GM03348 (cell line): ENCODE data around the gene SDHB.

Experiments used
- DNase-seq: peaks from one replicate; pipeline ENCODE4 v3.0.0; 2012; ENCODE audit warnings: low spot score

SDHB gene

DNA sequence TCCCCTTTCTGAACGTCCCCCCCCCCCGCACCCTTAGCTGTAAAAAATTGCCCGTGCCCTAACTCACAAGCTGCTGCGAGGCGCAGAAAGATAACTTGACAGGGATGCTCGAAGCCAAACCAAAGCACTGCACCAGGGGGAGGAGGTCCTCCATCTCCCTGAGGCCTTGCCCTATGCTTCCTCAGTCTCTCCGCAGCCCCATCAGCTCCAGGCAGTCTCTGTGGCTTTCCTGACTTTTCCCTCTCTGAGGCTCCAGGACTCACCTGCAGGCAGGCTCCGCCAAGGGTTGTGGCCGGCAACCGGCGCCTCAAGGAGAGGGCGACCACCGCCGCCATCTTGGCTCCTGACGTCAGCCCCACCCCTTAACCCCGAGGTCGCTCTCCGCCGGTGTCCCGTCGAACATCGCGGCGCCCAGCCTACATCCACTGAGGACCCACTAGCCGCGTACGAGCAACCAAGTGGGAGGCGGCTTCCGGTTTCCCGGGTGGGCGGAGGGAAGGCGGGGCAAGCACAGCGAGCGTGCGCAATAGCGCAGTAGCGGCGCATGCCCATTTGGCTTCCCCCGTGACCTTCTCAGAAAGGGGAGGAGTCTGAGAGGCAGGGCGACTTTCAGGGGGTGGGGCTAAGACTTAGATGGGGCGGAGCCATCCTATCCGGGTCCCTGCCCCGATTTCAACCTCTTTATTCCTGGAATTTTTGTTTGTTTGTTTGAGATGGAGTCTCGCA lies at the start of gene SDHB:
TSS of gene SDHB (minus strand) at position 348 of the 726 bp plus-strand sequence. CDS start at position 335, 13 bp downstream.
- peak; percentile 99 for DNase-seq

DNA sequence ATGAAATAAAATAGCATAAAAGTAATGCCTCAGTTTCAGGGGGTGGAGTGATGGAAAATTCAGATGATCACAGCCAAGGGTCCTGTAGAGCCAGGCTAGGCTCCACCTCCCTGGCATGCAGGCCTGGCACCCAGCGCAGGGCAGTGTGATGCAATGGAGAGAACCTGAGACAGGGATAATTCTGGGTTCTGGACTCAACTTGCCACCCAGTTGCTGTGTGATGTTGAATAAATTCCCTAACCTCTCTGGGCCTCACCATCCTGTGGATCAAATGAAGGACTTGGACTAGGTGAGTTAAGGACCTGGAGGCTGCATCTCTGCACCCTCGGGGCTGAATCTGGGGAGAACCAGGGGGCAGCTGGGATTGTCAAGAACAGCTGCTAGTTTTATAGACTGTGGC lies 48.4 kb upstream of the SDHB start:
- no peak for DNase-seq

DNA sequence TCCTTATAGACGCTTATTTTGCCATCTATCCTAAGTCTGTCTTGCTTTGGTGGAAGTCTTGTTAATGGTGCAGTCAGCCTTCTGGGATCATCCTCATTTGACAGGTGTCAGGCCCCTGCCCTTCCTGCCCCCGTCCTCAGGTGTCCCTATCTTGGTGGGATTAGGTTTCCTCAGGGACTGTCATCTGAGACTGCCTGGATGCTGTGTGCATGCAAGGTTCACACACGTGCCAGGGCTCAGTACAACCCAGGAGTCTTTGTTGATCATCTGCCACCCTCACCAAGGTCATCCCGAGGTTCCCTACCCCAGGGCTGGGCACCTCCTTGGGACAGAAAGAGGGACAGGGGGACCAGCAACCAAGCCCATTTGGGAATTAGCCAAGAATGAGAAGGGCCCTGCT lies 47.4 kb upstream of the SDHB start:
- DNase-seq: no peak

DNA sequence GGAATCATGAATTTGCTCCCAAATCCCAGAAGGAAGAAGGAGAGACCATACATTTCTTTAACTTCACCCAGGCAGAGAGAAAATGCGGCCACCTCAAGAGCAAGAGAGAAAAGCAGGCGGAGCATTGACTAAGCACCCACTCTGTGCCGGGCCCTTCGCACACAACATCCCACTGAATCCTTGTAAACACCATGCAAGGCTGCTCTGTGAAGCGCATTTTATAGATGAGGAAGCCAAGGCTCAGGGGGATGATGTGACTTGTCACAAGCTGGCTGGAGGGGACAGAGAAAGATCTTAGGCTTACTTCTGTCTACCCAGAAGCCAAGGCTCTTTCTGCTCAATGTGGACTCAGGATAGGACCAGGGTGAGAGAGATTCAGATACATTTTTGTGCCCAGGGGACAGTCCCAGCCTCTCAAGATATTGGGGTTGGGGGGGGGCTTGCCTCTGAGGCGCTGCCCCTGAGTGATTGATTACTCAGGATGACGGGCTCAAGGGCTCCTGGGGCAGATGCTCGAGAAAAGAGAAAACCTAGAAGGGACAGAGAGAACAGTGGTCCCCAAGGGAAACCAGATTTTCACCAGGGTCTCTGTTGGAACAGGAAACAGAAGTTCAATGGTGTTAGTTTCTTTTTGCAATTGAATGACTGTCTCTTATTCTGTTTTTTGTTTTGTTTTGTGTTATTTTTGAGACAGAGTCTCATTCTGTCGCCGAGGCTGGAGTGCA lies 45.9 kb upstream of the SDHB start:
- no peak for DNase-seq

DNA sequence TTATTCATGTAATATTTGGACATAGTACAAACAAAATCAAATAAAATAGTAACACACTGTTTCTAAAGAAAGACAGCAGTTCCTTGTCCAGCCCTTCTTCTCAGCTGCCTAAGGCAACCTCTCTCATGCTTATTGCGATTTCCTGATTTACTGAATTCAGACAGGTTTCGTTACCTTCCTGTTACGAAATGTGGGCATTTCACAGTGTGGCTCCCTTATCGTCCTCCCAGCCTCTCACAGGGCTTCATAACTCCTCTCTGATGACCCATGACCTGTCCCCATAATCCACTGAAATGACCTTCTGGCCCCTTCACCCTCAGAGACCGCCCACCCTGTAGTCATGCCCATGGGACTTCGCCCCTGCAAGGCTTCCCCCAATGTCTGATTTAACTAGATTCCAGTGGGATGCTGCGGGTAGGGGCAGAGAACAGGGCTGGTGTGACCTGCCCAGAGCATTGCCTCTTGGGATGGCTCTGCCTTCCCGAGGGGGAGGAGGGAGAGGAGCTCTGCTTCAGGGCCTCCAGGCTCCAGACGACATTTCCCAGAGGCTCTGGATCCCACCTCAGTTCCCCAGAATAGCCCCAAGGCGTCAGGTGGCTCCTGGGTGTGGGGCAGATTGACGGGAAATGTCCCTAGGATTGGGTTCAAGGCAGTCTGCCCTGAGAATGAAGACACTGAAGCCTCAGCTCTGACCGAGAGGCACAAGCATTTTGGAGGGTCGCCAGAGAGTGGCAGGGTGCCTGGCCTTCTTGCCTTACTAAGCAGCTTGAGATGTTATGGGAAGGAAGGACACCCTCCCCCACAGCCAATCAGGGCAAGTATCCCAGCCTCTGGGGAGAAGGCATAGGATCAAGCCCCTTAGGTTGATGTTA lies 44.9 kb upstream of the SDHB start:
- peak; percentile 33 for DNase-seq

DNA sequence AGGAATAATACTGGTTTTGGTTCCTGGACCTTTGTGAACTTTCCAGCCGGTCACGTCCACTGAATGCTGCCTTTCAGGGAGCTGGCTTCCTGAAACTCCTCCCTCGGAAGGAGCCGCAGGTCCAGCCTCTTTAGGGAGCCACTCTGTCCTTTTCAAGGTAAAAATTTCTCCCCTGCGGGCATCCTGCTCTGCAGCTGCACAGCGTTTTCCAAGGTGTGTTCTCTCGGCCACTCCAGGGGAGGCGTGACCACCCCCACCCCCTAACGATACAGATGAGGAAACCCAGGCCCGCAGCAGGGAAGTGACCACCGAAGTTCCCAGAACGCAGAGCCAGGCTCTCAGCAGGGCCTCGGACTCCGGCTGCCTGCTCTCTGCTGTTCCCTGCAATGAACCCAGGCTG lies 44.0 kb upstream of the SDHB start:
- no peak for DNase-seq

DNA sequence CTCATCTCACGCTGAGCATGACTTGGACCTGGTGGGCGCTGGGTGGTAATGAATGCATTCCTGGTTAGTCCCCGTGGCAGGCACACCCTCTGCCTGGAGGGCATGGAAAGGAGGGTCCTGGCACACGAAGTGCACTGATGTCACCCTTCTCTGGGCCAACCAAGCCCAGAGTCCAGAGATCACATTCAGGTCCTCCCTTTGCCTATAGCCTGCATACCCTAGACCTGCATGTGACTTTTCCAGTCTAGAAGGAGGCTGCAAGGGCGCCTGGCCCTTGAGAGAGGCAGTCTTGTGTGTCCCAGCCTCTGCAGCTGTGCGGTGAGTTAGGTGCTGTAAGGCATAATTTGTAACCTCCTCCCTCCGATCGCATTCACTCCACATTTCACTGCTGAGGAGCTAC lies 43.3 kb upstream of the SDHB start:
- no peak for DNase-seq

DNA sequence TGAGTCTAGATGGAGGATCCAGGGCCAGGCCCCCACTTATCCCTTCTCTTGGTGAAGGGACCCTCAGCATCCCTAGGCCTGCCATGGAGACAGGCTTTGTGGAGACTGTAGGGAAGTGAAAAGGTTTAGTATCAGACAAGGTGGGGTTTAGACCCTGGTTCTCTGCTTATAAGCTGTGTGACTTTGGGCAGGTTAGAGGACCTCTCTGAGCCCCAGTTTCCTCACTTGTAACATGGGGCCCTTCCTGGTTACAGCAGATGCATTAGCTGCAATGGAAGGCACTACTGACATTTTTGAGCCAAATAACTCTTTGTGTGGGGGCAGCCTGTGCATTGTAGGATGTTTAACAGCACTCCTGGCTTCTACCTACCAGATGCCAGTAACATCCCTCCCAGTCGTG lies 42.8 kb upstream of the SDHB start:
- no peak for DNase-seq

DNA sequence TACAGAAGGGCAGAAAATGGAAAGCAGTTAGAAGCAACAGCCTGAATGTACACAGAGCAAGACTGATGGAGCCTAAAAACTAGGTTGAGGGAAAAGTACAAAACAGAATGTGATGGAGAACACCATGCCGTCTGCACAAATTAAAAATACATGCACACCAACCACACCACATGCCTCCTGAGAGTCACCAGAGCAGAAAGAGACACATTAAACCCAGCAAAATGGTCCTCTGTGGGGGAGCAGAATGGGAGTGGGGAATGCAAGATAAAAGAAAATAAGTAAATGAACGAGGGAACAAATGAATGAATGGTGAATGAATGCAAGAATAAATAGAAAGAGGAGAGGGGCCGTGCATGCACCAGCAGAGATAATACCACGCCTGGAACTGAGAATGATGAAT lies 41.3 kb upstream of the SDHB start:
- no peak for DNase-seq

DNA sequence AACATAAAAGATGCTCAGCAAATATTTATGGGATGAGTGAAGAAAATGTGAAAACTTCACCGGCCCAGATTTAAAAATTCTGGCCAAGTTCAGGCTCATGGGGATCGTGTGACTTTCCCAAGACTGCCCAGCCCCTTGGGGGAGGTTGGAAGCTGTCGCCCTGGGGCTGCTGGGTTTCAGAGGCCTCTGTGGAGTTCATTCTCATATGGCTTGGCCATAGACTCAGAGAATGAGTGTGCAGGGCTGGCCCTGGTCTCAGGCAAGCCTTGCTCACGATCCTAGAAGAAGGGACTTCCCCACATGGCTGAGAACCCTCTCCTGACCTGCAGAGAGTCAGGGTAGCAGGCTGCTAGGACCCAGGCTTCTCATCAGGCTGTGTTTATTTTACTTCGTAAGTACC lies 40.8 kb upstream of the SDHB start:
- DNase-seq: no peak

DNA sequence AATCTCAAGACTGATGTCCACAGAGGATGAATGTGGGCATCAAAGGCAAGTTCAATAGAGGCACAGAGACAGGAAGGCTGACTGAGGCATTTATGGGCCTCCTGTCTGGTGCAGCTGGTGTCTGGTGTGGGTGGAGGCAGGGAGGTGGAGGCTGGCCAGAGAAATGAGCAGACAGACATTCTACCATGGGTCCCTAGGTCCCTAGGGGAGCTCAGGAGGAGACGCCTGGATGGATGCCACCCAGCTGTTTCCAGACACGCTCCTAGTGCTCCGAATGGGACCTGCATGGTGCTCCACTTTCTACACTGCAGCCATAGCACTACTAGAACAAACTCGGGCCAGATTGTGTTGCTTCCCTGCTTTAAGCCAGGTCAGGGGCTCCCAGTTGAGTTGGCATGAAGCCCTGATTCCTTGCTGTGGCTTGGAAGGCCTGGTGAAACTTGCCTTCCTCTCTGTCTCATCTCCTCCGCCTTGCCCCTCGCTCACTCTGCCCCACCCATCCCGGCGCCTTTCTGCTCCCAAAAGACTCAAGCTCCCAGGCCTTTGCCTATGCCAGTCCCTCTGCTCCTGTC lies 40.1 kb upstream of the SDHB start:
- no peak for DNase-seq

DNA sequence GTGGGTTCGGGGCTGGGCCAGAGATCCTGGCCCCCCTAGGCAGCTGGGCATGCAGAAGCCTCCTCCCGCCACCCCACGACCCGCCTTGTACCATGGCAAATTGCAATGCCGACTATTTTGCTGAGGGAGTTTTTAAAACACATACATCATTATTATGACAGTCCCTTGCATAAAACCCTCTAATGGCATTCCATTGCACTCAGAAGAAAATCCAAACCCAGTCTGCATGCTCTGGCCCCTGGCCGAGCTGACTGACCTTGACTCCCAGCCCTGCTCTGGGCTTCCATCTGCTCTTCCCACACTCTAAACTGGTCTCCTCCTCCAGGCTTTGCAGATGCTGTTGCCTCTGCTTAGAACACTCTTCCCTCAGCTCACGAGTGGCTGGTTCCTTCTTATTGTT lies 37.4 kb upstream of the SDHB start:
- no peak for DNase-seq

DNA sequence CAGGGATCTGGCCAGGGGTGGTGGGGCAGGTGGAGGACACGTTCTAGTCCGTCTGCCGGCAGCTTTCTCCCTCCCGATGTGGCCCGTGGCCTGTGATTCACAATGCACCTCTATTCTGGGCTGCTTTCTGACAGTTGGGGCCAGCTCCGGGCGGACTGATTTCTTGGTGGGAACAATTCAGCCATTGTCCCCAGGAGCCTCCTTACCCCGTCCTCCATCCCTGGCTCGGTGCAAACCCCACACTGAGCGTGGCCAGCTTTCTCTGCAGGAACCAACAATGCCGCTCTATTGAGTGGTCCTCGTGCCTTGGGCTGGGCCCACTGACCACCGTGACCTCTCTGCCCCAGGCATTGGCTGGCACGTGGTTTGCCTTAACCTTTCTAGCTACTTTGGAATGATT lies 35.7 kb upstream of the SDHB start:
- no peak for DNase-seq

DNA sequence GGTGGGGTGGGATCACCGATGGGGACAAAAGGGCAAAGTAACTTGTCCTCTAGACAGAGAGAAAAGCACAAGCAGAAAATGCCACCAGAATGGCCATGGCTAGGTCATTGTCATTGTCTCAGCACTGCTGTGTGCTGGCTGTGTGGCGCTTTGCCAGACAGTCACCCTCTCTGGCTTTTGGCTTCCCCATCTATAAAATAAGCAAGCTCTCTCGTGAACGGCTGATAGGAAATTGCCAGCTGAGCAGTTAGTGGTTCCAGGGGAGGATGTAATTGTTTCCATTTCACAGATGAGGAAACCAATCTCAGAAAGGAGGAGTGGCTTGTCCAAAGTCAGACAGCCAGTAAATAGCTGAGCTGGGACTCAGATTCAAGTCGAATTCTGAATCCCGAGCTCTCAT lies 32.9 kb upstream of the SDHB start:
- no peak for DNase-seq

DNA sequence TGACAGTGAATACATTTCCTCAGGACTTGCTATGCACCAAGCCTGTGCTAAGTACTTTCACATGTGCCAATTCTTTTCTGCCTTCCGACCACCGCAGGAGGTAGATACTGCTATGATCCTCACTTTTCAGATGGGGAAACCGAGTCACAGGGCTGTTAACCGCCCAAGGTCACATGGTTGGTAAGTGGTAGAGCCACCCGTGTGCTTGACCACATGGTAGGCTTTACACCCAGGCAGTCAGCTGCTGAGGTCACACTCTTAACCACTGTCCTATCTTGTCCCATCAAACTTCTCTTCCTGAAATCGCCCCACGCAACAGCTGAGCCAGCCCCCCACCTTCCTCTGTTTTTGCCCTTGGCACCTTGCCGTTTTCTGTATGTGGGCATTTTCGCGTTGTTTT lies 31.0 kb upstream of the SDHB start:
- no peak for DNase-seq

DNA sequence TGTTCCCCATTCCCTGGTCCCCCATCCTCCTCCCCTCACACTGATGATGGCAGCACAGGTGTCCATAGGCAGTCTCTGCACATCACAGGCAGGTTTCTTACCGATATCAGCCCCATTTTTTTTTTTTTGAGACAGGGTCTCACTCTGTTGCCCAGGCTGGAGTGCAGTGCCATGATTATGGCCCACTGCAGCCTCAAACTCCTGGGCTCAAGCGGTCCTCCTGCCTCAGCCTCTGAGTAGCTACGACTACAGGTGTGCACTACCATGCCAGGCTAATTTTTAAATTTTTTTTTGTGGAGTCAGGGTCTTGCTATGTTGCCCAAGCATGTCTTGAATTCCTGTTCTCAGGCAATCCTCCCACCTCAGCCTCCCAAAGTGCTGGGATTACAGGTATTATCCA lies 28.9 kb upstream of the SDHB start:
- no peak for DNase-seq

DNA sequence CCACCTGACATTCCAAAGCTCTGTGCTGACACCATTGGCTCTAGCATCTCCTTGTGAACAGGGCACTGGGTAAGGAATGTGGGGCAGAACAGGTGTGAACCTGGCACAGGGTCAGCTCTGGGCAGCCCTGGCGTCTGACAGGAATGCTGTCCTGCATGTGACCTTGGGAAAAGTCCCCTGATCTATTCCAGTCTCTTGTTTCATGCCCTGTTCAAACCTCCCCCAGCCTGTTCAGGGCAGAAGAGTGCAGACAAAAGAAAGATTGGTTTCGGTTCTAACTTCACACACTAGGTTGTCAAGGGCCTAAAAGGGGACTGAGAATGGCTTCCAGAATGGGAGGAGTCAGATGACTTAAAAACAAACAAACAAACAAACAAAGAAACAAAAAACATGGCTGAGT lies 27.6 kb upstream of the SDHB start:
- no peak for DNase-seq

DNA sequence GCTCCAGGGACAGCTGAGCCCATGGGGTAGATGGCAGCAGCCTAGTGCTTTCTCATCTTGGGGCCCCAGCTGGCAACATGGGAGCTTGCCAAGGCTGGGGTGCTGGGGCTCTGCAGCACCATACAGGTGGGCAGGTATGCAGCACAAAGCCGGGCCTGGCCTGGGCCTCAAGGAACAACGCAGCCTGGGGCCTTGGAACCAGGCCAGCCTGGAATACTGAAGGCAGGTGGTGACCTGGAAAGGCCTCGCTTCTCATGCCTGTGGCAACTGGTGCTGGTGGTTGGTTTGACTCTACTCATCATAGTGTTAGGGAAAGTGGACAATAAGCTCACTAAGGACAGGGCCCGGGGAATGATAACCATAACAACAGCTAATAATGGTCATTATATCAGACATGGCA lies 27.0 kb upstream of the SDHB start:
- no peak for DNase-seq

DNA sequence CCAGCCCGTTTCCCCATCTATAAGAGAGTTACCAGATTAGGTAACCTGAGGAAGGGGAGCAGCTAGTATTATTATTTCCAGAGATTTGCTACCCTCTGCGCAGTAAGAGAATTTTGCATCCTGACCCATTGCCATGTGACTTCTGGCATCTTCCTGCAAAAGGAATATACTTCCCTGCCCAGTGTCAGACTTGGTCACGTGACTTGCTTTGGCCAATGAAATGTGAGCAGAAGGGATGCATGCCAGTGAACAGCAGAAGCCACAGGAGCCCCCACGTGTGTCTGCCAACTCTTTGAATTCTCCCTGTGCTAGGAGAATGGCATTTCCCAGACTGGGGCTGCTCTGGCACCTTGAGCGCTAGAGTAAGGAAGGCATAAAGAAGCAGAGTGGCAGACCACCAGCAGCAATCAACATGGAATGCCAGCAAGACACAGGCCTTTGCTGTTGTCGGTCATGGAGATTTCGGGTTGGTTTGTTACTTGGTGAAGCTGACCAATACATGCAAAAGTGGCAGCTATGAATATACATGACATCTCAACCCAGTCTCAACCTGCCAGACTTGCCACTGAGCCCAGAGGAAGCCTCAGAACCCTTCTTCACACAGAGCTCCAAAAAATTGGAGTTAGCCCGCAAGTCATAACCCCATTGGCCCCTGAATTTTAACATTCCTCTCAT lies 26.4 kb upstream of the SDHB start:
- DNase-seq: no peak

DNA sequence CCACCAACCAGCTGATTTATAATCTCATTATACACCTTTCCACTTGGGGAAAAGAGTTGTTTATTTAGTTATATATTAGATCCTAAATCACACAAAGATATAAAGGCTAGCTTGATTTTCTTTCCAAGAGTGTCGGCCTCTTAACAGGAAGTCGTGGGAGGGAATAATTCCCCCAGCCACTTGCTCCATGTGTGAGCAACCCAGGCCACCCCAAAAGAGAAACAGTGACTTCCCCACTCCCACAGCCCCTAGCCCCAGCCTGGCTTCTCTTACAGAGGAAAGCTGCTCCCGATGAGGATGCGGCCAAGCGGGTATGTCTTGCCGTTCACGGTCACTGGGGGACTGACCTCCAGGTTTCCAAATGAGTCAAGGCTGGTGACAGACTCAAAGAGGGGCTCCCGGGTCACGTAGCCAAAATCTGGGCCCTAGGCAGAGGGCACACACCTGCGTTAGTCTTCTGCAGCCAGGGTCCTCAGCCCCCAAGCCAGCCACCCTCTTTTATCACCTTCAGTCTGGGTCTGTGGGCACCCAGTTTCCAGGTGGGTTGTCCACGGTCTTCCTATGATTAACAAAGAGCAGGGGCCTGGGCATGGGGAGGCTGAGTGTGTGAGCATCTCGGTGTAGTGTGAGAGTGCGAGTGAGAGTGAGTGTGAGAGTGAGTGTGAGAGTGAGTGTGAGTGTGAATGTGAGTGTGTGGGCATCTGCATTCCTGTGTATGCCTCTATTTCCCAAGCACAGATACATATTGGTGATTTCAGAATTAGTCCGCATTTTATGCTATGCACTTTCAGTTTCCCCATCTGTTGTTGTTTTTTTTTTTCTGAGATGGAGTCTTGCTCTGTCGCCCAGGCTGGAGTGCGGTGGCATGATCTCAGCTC lies 25.4 kb upstream of the SDHB start:
- no peak for DNase-seq
